ENCODE results near the gene DAZ1. TPM values are rescaled to one million over a fixed set of nuclear protein-coding genes. Genes with fewer than 3 reads are reported as not detected.

Gene DAZ1, protein sequence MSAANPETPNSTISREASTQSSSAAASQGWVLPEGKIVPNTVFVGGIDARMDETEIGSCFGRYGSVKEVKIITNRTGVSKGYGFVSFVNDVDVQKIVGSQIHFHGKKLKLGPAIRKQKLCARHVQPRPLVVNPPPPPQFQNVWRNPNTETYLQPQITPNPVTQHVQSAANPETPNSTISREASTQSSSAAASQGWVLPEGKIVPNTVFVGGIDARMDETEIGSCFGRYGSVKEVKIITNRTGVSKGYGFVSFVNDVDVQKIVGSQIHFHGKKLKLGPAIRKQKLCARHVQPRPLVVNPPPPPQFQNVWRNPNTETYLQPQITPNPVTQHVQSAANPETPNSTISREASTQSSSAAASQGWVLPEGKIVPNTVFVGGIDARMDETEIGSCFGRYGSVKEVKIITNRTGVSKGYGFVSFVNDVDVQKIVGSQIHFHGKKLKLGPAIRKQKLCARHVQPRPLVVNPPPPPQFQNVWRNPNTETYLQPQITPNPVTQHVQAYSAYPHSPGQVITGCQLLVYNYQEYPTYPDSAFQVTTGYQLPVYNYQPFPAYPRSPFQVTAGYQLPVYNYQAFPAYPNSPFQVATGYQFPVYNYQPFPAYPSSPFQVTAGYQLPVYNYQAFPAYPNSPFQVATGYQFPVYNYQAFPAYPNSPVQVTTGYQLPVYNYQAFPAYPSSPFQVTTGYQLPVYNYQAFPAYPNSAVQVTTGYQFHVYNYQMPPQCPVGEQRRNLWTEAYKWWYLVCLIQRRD
- not detected in 5 replicates for total RNA-seq (2022; extraction: Qiagen RNA extraction)

DNA sequence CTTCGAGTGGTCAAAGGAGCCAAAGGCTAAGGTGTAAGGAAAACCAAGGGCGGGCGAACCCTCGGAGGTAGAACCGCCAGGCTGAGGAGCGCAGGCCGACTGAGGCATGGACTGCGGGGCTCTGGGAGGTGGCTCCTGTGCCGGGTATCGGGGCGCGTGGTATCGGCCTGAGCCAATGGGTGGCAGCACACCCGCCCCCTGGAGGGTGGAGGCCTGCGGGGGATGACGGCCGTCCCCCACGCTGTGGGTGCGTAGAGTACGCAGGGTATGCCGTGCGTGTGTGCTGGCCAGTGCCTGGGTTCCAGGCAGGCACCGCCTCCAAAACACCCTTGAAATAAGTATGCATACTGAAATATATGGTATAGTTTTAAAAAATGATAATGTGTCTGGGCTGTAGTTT, at the start of gene DAZ1:
Gene DAZ1, minus strand, starts transcription at position 101 of the 400 bp plus-strand sequence. CDS start 208 bp downstream, outside the sequence.

DNA sequence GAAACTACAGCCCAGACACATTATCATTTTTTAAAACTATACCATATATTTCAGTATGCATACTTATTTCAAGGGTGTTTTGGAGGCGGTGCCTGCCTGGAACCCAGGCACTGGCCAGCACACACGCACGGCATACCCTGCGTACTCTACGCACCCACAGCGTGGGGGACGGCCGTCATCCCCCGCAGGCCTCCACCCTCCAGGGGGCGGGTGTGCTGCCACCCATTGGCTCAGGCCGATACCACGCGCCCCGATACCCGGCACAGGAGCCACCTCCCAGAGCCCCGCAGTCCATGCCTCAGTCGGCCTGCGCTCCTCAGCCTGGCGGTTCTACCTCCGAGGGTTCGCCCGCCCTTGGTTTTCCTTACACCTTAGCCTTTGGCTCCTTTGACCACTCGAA, 20.4 kb upstream of the DAZ1 start, which contains the start of gene DAZ2:
Gene DAZ2, plus strand, starts transcription at position 301 of the 400 bp plus-strand sequence. CDS start 208 bp downstream, outside the sequence.

Other genes with a start within 250 kb of the DAZ1 start
- gene BPY2, start 214.7 kb downstream of the DAZ1 start, total RNA-seq (2022; extraction: Qiagen RNA extraction): not detected in 5 replicates
- not detected in 5 replicates for gene DAZ2, start 20.5 kb upstream of the DAZ1 start, total RNA-seq (2022; extraction: Qiagen RNA extraction)